ENCODE measurements around the gene PDE6B.

PDE6B gene

GRCh38 chr4:625631-626161 is 323 bp downstream of the PDE6B start:
- Histone ChIP-seq H3K36me3 (no peaks in the 10 kb centered on the region), H3K27ac (no peak overlapping the region), H3K9me3 (no peaks in the 10 kb centered on the region), H3K4me1 (no peaks in the 10 kb centered on the region), H3K27me3 (peaks cover 0 to 59% of the 10 kb centered on the region in 2 donors), H3K4me3 (no peak overlapping the region)
- peak in 1 of 2 donors; percentile 48 for DNase-seq
- intact Hi-C loops (cut with DNase I; ENCODE audit: low total_unique reads): no loop called here
- TF ChIP-seq, protein P1, sequence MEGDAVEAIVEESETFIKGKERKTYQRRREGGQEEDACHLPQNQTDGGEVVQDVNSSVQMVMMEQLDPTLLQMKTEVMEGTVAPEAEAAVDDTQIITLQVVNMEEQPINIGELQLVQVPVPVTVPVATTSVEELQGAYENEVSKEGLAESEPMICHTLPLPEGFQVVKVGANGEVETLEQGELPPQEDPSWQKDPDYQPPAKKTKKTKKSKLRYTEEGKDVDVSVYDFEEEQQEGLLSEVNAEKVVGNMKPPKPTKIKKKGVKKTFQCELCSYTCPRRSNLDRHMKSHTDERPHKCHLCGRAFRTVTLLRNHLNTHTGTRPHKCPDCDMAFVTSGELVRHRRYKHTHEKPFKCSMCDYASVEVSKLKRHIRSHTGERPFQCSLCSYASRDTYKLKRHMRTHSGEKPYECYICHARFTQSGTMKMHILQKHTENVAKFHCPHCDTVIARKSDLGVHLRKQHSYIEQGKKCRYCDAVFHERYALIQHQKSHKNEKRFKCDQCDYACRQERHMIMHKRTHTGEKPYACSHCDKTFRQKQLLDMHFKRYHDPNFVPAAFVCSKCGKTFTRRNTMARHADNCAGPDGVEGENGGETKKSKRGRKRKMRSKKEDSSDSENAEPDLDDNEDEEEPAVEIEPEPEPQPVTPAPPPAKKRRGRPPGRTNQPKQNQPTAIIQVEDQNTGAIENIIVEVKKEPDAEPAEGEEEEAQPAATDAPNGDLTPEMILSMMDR (IDR thresholded peaks at IDR 0.05): no peak

- intact Hi-C loops (cut with DNase I; ENCODE audit: low total_unique reads): no loop called here
- peaks cover 0 to 59% of the 10 kb centered on the region in 2 donors for H3K27me3 ChIP-seq
- H3K4me1 ChIP-seq: no peaks in the 10 kb centered on the region
- DNase-seq: peak in 1 of 2 donors; percentile 58
- no peak overlapping the region for H3K4me3 ChIP-seq
- TF ChIP-seq, protein P1 (IDR thresholded peaks at IDR 0.05): no peak
- no peak overlapping the region for H3K27ac ChIP-seq
- H3K36me3 ChIP-seq: no peaks in the 10 kb centered on the region
- no peaks in the 10 kb centered on the region for H3K9me3 ChIP-seq
These were observed 1.1 kb downstream of the PDE6B start for GRCh38 chr4:626201-627091.

GRCh38 chr4:627347-628125 is 2.2 kb downstream of the PDE6B start:
- Histone ChIP-seq H3K27ac (no peak overlapping the region), H3K9me3 (no peaks in the 10 kb centered on the region), H3K4me3 (no peak overlapping the region), H3K27me3 (peaks cover 0 to 59% of the 10 kb centered on the region in 2 donors), H3K36me3 (no peaks in the 10 kb centered on the region), H3K4me1 (no peaks in the 10 kb centered on the region)
- TF ChIP-seq, protein P1 (IDR thresholded peaks at IDR 0.05): no peak
- DNase-seq: peak in 1 of 2 donors; percentile 62
- intact Hi-C loops (cut with DNase I; ENCODE audit: low total_unique reads): no loop called here

DNA sequence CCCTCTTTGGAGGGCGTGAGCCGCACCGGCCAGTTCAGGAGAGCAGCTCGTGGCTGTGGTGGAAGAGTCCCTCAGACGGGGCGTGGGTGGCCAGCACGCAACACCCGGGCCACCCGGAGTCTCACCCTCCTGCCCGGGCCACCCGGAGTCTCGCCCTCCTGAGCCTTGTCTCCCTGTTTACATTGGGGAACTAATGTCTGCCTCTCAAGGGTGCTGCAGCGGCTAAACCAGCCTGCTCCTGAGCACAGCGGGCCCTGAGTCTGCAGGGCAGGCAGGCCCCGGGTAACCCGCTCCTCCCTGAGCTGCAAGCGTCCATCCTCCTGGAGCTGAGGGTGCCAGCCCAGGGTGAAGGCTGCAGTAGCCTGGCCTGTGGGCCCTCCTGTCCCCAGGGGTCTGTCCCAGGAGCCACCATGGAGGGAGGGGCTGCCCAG is 3.0 kb downstream of the PDE6B start:
- intact Hi-C loops (cut with DNase I; ENCODE audit: low total_unique reads): no loop called here
- DNase-seq: peak in 1 of 2 donors; percentile 32
- Histone ChIP-seq H3K27ac (no peak overlapping the region), H3K36me3 (no peaks in the 10 kb centered on the region), H3K9me3 (peaks cover 0 to 8% (median 0%) of the 10 kb centered on the region in 3 donors), H3K4me1 (no peaks in the 10 kb centered on the region), H3K4me3 (no peak overlapping the region), H3K27me3 (peaks cover 0 to 59% of the 10 kb centered on the region in 2 donors)
- TF ChIP-seq, protein P1 (IDR thresholded peaks at IDR 0.05): no peak

- no peak overlapping the region for H3K27ac ChIP-seq
- no peaks in the 10 kb centered on the region for H3K4me1 ChIP-seq
- DNase-seq: peak in 1 of 2 donors; percentile 60
- TF ChIP-seq, protein P1 (IDR thresholded peaks at IDR 0.05): no peak
- H3K27me3 ChIP-seq: peaks cover 0 to 56% of the 10 kb centered on the region in 2 donors
- no peak overlapping the region for H3K4me3 ChIP-seq
- H3K9me3 ChIP-seq: peaks cover 0 to 9% (median 0%) of the 10 kb centered on the region in 3 donors
- intact Hi-C loops (cut with DNase I; ENCODE audit: low total_unique reads): no loop called here
- H3K36me3 ChIP-seq: no peaks in the 10 kb centered on the region
These were observed 3.7 kb downstream of the PDE6B start for GRCh38 chr4:628821-629635.

Measured in tibial artery (tissue), 4 donors.